DMS153 treated with DMSO at 0.1 percent for 48 hours (cell line): ENCODE results near the gene CEP70.
"Not testable (repeated sequence)": the region's sequence is repeated elsewhere in the genome, so short reads cannot be mapped to it uniquely, and the experiment has no call there.

Source experiments
- DNase-seq: peaks from one replicate; lab custom pipeline; 2025; ENCODE audit not compliant: unreplicated experiment; lab: John Stamatoyannopoulos, UW

CEP70 gene

GRCh38 chr3:138455801-138456716 is 138.0 kb downstream of the CEP70 start:
- DNase-seq: no peak

- not testable (repeated sequence) for DNase-seq
These were observed 140.1 kb downstream of the CEP70 start for GRCh38 chr3:138453940-138454339.

GRCh38 chr3:138452436-138452835 is 141.6 kb downstream of the CEP70 start:
- no peak for DNase-seq

- DNase-seq: no peak
These were observed 142.4 kb downstream of the CEP70 start for GRCh38 chr3:138451595-138452162.

GRCh38 chr3:138450704-138451424 is 143.2 kb downstream of the CEP70 start:
- DNase-seq: no peak

GRCh38 chr3:138450181-138450580 is 143.9 kb downstream of the CEP70 start:
- DNase-seq: no peak

- DNase-seq: no peak
These were observed 144.6 kb downstream of the CEP70 start for GRCh38 chr3:138449490-138449889.

GRCh38 chr3:138448631-138449030 is 145.4 kb downstream of the CEP70 start:
- DNase-seq: no peak

- no peak for DNase-seq
These were observed 148.4 kb downstream of the CEP70 start for GRCh38 chr3:138445654-138446053.

- DNase-seq: no peak
These were observed 148.8 kb downstream of the CEP70 start for GRCh38 chr3:138445236-138445635.
